ENCODE data around the gene ATP2B2. TPM values are rescaled to one million over a fixed set of nuclear protein-coding genes. Genes with fewer than 3 reads are reported as not detected.

Gene ATP2B2
- total and polyA plus RNA-seq, 2 donors from 2014 or later, result 0.19 to 0.22 TPM

DNA sequence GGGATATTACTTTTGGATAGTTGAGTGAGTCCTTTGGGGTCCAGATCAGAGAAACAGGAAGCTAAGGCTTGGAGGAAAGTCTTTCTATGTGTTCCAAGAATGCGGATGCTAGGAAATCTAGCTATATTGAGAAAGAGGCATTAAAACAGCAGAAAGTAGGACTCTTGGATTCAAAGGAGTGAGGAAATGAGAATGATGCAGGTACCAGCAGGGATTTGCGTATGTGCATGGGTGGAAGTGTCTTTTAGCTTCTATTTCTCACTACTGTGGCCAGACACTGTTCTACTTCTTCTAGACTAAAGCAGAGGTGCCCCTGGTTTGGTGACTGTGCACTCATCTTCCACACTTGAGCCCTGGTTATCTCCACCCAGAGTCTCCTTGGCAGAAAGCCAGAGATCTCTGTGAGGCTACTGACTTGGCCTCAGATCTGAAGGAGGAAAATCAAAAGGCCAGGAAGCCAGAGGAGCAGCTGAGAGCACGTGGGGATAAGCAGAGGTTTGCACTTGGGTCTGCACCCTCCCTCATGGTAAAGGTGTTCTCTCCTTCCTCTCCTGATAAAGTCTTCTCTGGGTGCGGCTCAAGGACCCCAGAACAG, 44.3 kb downstream of the ATP2B2 start:
- FAIRE-seq (no peak), DNase-seq (no peak)
- H3K4me3 ChIP-seq (ENCODE audit: low read length in 3 of 3), result no peak overlapping the region
- H3K36me3 ChIP-seq (ENCODE audit: control insufficient read depth in 2 of 3, insufficient read depth in 3 of 3, low read length in 3 of 3), result no peaks in the 10 kb centered on the region
- H3K27ac ChIP-seq (ENCODE audit: low read depth in 2 of 2, low read length in 2 of 2), result no peak overlapping the region
- H3K9me3 ChIP-seq (ENCODE audit: control insufficient read depth in 2 of 3, insufficient read depth in 1 of 3, low read length in 3 of 3), result no peaks in the 10 kb centered on the region
- no peaks in the 10 kb centered on the region for H3K27me3 ChIP-seq (ENCODE audit: control insufficient read depth, insufficient read depth, low read length)
- no peaks in the 10 kb centered on the region for H3K4me1 ChIP-seq (ENCODE audit: control insufficient read depth in 2 of 3, insufficient read depth in 2 of 3, low read depth in 1 of 3, low read length in 3 of 3)
- intact Hi-C loops (cut with DNase I), result no loop called here
- TF ChIP-seq, protein P1, sequence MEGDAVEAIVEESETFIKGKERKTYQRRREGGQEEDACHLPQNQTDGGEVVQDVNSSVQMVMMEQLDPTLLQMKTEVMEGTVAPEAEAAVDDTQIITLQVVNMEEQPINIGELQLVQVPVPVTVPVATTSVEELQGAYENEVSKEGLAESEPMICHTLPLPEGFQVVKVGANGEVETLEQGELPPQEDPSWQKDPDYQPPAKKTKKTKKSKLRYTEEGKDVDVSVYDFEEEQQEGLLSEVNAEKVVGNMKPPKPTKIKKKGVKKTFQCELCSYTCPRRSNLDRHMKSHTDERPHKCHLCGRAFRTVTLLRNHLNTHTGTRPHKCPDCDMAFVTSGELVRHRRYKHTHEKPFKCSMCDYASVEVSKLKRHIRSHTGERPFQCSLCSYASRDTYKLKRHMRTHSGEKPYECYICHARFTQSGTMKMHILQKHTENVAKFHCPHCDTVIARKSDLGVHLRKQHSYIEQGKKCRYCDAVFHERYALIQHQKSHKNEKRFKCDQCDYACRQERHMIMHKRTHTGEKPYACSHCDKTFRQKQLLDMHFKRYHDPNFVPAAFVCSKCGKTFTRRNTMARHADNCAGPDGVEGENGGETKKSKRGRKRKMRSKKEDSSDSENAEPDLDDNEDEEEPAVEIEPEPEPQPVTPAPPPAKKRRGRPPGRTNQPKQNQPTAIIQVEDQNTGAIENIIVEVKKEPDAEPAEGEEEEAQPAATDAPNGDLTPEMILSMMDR (IDR thresholded peaks at IDR 0.05; ENCODE audit: borderline replicate concordance, extremely low read depth, insufficient read depth), result no peak
- H3K9ac ChIP-seq (ENCODE audit: low read length in 3 of 3), result no peak overlapping the region

DNA sequence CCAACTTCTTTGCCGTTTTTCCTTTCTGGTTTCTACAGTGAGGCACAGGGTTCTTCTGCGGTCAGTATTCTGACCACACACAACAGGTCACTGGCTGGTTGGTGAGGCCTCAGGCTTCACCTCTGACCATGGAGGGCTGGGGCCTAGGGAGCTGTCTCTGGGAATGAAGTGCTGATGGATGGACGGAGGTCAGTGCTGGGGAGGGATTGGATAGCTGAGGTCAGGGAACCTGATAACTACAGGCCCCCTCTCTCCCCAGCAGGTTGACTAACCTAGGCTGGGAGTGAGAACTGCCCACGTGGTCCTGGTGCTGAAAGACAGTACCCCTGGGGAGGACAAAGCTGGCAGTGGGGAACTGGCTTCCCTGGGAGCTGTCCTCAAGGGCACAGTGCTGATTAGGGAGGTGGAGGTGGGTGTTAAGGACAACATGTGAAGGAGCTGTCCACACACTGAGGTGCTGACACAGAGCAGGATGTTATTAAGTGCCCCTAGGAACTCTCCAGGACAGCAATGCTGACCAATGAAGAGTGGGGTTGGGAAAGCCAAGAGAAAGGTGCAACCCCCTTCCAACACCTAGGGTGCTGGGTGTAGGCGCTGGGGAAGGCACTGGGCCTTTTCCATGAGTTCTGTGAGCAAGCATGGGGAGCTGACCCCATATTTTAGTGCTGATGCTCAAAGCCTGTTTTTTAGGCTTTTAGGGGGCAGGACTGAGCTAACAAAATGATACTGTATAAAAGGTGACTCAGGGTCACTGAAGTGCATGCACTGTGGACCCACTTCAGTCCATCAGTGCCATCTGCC, 45.2 kb downstream of the ATP2B2 start:
- no peaks in the 10 kb centered on the region for H3K36me3 ChIP-seq (ENCODE audit: control insufficient read depth in 2 of 3, insufficient read depth in 3 of 3, low read length in 3 of 3)
- H3K9ac ChIP-seq (ENCODE audit: low read length in 3 of 3), result no peak overlapping the region
- TF ChIP-seq, protein P1 (IDR thresholded peaks at IDR 0.05; ENCODE audit: borderline replicate concordance, extremely low read depth, insufficient read depth), result no peak
- no peaks in the 10 kb centered on the region for H3K27me3 ChIP-seq (ENCODE audit: control insufficient read depth, insufficient read depth, low read length)
- FAIRE-seq (no peak), DNase-seq (peak in 4 of 5 donors; percentile 95 to 97 (median 97))
- H3K4me1 ChIP-seq (ENCODE audit: control insufficient read depth in 2 of 3, insufficient read depth in 2 of 3, low read depth in 1 of 3, low read length in 3 of 3), result no peaks in the 10 kb centered on the region
- H3K27ac ChIP-seq (ENCODE audit: low read depth in 2 of 2, low read length in 2 of 2), result no peak overlapping the region
- H3K4me3 ChIP-seq (ENCODE audit: low read length in 3 of 3), result no peak overlapping the region
- no peaks in the 10 kb centered on the region for H3K9me3 ChIP-seq (ENCODE audit: control insufficient read depth in 2 of 3, insufficient read depth in 1 of 3, low read length in 3 of 3)
- intact Hi-C loops (cut with DNase I), result no loop called here

GRCh38 chr3:10457560-10457959, 47.8 kb downstream of the ATP2B2 start:
- no peak for FAIRE-seq
- TF ChIP-seq, protein P1 (IDR thresholded peaks at IDR 0.05; ENCODE audit: borderline replicate concordance, extremely low read depth, insufficient read depth), result no peak

More at GRCh38 chr3:10457560-10457959, 47.8 kb downstream of the ATP2B2 start:
- Histone ChIP-seq H3K27ac (ENCODE audit: low read depth in 2 of 2, low read length in 2 of 2) (no peak overlapping the region), H3K9ac (ENCODE audit: low read length in 3 of 3) (no peak overlapping the region), H3K27me3 (ENCODE audit: control insufficient read depth, insufficient read depth, low read length) (no peaks in the 10 kb centered on the region), H3K4me1 (ENCODE audit: control insufficient read depth in 2 of 3, insufficient read depth in 2 of 3, low read depth in 1 of 3, low read length in 3 of 3) (no peaks in the 10 kb centered on the region), H3K4me3 (ENCODE audit: low read length in 3 of 3) (no peak overlapping the region), H3K9me3 (ENCODE audit: control insufficient read depth in 2 of 3, insufficient read depth in 1 of 3, low read length in 3 of 3) (no peaks in the 10 kb centered on the region), H3K36me3 (ENCODE audit: control insufficient read depth in 2 of 3, insufficient read depth in 3 of 3, low read length in 3 of 3) (no peaks in the 10 kb centered on the region)
- no peak for DNase-seq
- intact Hi-C loops (cut with DNase I), result no loop called here

All from kidney (tissue), 14 donors.